Measurements from ENCODE around the gene THAP6.

DNA sequence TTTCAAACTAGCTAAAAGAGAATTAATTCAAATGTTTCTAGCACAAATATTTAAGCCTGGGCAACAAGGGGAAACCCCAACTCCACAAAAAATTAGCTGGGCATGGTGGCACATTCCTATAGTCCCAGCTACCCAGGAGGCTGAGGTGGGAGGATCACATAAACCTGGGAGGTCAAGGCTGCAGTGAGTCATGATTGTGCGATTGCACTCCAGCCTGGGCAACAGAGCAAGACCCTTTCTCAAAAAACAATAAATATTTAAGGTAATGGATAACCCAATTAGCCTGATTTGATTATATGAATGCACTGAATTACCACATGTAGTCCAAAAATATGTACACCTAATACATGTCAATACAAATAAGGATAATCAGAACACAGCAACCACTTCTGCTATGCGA is 14.4 kb upstream of the THAP6 start:
- TF ChIP-seq, protein P1, sequence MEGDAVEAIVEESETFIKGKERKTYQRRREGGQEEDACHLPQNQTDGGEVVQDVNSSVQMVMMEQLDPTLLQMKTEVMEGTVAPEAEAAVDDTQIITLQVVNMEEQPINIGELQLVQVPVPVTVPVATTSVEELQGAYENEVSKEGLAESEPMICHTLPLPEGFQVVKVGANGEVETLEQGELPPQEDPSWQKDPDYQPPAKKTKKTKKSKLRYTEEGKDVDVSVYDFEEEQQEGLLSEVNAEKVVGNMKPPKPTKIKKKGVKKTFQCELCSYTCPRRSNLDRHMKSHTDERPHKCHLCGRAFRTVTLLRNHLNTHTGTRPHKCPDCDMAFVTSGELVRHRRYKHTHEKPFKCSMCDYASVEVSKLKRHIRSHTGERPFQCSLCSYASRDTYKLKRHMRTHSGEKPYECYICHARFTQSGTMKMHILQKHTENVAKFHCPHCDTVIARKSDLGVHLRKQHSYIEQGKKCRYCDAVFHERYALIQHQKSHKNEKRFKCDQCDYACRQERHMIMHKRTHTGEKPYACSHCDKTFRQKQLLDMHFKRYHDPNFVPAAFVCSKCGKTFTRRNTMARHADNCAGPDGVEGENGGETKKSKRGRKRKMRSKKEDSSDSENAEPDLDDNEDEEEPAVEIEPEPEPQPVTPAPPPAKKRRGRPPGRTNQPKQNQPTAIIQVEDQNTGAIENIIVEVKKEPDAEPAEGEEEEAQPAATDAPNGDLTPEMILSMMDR (IDR thresholded peaks at IDR 0.05), result no peak
- TF ChIP-seq POLR2A (IDR thresholded peaks at IDR 0.05), result no peak

Measured in esophagus squamous epithelium (tissue), 4 donors.